Naive thymus-derived CD8-positive, alpha-beta T cell (primary cell): Measurements from ENCODE around the gene CXorf49. TPM values are rescaled to one million over a fixed set of nuclear protein-coding genes. Genes with fewer than 3 reads are reported as not detected.

Source experiments
- ATAC-seq, 2 donors: fragments of 150-1000 bp; cut with Tn5 transposase in 1 of 2; sonication (Bioruptor Pico), chemical (Tn5 transposase) in 1 of 2; 1 replicate in 1 of 2; 2 replicates in 1 of 2; pipeline ENCODE4 v1.10.0; 2021; ENCODE audit warnings: mild to moderate bottlenecking in 2 of 2, moderate library complexity in 2 of 2
- POLR2A ChIA-PET: fragments of 350-600 bp; sonication (Branson Sonifier 250); formaldehyde crosslinking; loops from one replicate; lab custom pipeline; 2021; ENCODE audit warnings: antibody characterized with exemption; lab: Charles Lee
- DNase-seq, 10 donors: peaks; one replicate each; pipeline versions ENCODE4 v3.0.0 to v3.0.0-alpha.2; 2020 to 2022
- H3K27ac Mint-ChIP-seq, 10 donors: one replicate each; pipeline ENCODE4 v1.8.0; 2020 to 2022; ENCODE audit warnings: mild to moderate bottlenecking in 10 of 10, mixed read lengths in 10 of 10, moderate library complexity in 4 of 10, inconsistent platforms in 1 of 10
- H3K27me3 Mint-ChIP-seq, 5 donors: one replicate each; pipeline ENCODE4 v1.8.0; 2021 to 2022; ENCODE audit warnings: mixed read lengths in 5 of 5
- H3K36me3 Mint-ChIP-seq, 3 donors: one replicate each; pipeline ENCODE4 v1.8.0; 2020 to 2022; ENCODE audit warnings: mixed read lengths in 3 of 3, mild to moderate bottlenecking in 2 of 3, inconsistent platforms in 1 of 3
- H3K4me1 Mint-ChIP-seq, 4 donors: one replicate each; pipeline ENCODE4 v1.8.0; 2021 to 2022; ENCODE audit warnings: mixed read lengths in 4 of 4
- H3K4me3 Mint-ChIP-seq, 10 donors: one replicate each; pipeline ENCODE4 v1.8.0; 2020 to 2022; ENCODE audit warnings: mild to moderate bottlenecking in 10 of 10, mixed read lengths in 10 of 10, moderate library complexity in 6 of 10, inconsistent platforms in 1 of 10
- H3K9me3 Mint-ChIP-seq, 9 donors: one replicate each; pipeline ENCODE4 v1.8.0; 2020 to 2022; ENCODE audit warnings: mixed read lengths in 9 of 9, mild to moderate bottlenecking in 3 of 9, inconsistent platforms in 1 of 9, moderate library complexity in 1 of 9
- polyA plus RNA-seq, 3 donors: library from polyadenylated mRNA; unstranded; fragments of 300-500 nt; fragmentation: Illumina TruSeq; gene quantifications; one replicate each; pipeline ENCODE4 v1.2.3, GENCODE V29; 2021
- total RNA-seq, 8 experiments: library from RNA in 2 of 8; stranded (reverse) in 2 of 8; gene quantifications; one replicate each; pipeline ENCODE4 v1.2.3 and lab custom pipeline; 2021 to 2026

The CXorf49 gene
- total and polyA plus RNA-seq, 5 experiments from 2014 or later: not detected

DNA sequence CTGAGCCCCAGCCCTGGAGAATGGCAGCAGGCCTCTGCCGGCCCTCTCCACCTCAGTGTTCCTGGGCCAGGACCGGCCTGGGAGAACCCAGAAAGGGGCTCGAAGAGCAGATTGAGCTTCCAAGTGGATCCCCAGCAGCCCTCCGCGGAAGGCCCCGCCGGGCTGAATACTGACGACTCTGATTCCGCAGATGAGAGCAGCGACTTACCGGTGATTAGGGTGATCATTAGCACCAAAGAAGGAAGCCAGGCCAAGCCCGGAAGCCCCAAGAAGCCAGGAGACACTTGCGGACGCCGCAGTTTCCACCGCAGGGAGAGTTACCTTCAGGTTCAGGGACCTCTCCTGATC is 49.9 kb downstream of the CXorf49 start:
- H3K27ac Mint-ChIP-seq: no peak overlapping the region
- POLR2A ChIA-PET: interaction anchor here (0.6 kb wide), 2 partner anchors 104 to 275 kb away, joined by 3 read pairs; no protein-coding TSS in a partner anchor
- H3K27me3 Mint-ChIP-seq: peaks cover 0 to 4% (median 0%) of the 10 kb centered on the region in 5 donors
- ATAC-seq (no peak), DNase-seq (no peak)
- H3K9me3 Mint-ChIP-seq: no peaks in the 10 kb centered on the region
- H3K4me3 Mint-ChIP-seq: no peak overlapping the region
- H3K36me3 Mint-ChIP-seq: no peaks in the 10 kb centered on the region
- peaks cover 11 to 28% (median 25%) of the 10 kb centered on the region in 4 donors for H3K4me1 Mint-ChIP-seq

DNA sequence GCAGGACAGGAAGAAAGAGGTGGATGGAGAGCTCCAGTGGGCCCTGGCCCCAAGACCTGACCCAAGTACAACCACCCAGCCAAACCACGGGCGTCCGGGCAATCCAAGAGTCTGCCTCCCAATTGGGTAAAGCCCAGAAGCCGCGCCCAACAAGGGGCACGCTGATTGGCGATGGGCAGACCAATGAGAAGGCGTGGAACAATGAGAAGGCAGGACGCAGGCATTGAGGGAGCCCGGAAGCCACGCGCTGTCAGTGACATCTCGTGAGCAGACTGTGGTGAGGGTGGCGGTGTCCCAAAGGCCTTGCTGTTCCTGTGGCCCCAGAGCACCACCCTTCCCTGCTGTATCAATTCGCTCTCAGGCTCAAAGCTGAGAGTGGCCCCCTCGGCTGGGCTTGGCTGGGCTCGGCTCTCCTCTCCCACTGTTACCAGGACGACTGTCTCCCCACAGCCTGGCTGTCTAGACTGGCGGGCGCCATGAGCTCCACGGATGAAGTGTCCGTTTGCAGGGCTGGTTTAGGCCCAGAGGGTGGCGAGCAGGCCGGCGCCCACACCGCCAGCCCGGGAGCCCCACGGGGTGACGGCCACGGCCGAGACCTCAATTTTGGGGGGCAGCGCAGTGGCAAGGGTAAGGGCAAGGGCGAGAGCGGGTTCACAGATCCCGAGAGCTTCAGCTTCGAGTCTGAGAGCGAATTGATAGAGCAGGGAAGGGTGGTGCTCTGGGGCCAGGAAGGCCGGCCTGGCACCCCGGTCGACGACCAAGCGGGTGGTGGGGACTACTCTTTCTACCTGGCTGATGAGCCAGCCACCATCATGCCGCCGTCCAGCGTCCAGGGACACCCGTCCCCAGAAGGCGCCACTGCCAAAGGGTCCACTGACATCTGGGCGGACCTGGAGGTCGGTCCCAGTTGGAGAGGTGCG is 50.5 kb downstream of the CXorf49 start, which contains the start of gene LOC101059915:
TSS of gene LOC101059915 (plus strand) at position 219 of the 920 bp plus-strand sequence.
- no peak within 1 kb of the TSS for H3K27ac Mint-ChIP-seq
- no peak within 1 kb of the TSS for H3K4me3 Mint-ChIP-seq
- peaks cover 14 to 33% (median 29%) of the 10 kb centered on the region in 4 donors for H3K4me1 Mint-ChIP-seq
- ATAC-seq: no peak
- POLR2A ChIA-PET: interaction anchor here (0.6 kb wide), 2 partner anchors 103 to 275 kb away, joined by 3 read pairs; no protein-coding TSS in a partner anchor
- peaks cover 0 to 4% (median 0%) of the 10 kb centered on the region in 5 donors for H3K27me3 Mint-ChIP-seq
- no peaks in the 10 kb centered on the region for H3K36me3 Mint-ChIP-seq
- H3K9me3 Mint-ChIP-seq: no peaks in the 10 kb centered on the region
- DNase-seq: no peak

DNA sequence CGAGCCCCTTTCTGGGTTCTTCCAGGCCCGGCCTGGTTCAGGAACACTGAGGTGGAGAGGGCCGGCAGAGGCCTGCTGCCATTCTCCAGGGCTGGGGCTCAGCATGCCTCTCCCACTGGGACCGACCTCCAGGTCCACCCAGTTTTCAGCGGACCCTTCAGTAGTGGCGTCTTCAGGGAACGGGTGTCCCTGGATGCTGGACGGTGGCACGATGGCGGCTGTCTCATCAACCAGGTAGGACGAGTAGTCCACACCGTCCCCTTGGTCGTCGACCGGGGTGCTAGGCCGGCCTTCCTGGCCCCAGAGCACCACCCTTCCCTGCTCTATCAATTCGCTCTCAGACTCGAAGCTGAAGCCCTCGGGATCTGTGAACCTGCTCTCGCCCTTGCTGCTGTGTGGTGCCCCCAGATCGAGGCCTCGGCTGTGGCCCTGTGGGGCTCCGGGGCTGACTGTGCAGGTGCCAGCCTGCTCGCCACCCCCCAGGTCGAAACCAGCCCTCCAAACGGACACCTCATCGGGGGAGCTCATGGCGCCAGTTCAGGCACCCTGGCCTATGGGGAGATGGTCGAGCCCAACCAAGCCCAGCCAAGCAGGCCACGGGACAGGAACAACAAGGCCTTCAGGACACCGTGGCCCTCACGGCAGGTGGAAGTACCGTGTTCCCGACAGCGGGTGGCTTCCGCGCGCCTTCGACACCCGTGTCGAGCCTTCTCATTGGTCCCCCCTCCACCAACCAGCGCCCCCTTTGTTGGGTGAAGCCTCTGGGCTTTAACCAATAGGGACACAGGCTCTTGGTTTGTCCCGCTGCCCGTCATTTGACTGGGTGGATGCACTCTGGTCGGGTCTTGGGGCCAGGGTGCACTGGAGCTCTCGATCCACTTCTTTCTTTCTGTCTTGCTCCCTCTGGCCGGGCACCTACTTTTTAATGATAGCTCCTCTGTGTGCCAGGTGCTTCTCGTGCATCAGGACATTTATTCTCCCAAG is 51.6 kb downstream of the CXorf49 start:
- Mint-ChIP-seq H3K27ac (no peak overlapping the region), H3K9me3 (no peaks in the 10 kb centered on the region), H3K36me3 (no peaks in the 10 kb centered on the region), H3K4me1 (peaks cover 13 to 32% (median 27%) of the 10 kb centered on the region in 4 donors), H3K27me3 (no peaks in the 10 kb centered on the region), H3K4me3 (no peak overlapping the region)
- no peak for ATAC-seq
- DNase-seq: no peak
- POLR2A ChIA-PET: no interaction called here

DNA sequence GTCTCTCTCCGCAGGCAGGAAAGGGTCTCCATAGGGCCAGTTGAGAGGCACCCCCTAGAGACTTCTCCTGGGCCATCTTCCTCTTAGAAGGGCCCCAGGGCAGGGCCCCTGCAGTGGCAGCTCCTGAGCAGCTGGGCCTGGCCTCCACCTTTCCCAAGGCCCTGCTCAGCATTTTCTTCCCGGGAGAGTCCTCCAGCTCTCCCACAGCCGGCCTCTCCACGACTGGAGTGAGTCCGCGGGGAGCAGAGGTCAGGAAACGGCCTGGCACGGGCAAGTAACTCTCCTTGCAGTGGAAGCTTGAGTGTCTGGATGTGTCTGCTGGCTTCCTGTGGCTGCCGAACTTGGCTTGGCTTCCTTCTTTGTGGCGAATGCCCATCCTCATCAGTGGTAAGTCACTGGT is 52.3 kb downstream of the CXorf49 start:
- DNase-seq (no peak), ATAC-seq (no peak)
- no peak overlapping the region for H3K4me3 Mint-ChIP-seq
- H3K27me3 Mint-ChIP-seq: no peaks in the 10 kb centered on the region
- no peaks in the 10 kb centered on the region for H3K9me3 Mint-ChIP-seq
- peaks cover 9 to 24% (median 19%) of the 10 kb centered on the region in 4 donors for H3K4me1 Mint-ChIP-seq
- no peaks in the 10 kb centered on the region for H3K36me3 Mint-ChIP-seq
- no peak overlapping the region for H3K27ac Mint-ChIP-seq
- POLR2A ChIA-PET: no interaction called here

DNA sequence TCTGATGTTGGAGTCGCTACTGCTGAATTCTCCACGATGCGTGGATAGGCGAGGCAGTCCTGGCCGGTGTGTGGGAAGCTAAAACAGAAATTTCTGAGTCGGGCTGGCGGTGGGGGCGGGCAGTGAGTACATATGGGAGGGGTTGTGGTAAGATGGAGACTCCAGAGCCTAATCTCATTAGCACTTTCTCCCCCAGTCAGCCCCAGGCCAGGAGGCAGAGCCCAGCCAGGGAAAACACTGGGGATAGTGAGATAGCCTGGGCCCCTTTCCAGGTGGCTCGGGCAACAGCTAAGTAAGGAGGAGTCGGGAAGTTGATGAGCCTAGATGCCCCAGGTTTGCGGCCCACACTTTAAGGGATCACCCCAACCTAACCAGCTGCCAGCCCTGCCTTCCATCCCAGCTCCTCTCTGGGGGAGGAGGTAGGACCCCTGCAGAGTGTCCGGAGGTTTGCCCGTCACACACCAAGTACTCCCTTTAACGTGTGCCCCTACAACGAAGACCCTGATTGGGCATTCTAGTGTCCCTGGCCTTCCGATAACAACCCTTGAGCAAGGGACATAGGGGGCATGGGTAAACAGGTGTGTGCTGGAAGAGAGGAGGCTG is 53.1 kb downstream of the CXorf49 start:
- H3K27ac Mint-ChIP-seq: no peak overlapping the region
- no peaks in the 10 kb centered on the region for H3K9me3 Mint-ChIP-seq
- POLR2A ChIA-PET: interaction anchor here (0.6 kb wide), 1 partner anchor 9 kb away, joined by 4 read pairs; no protein-coding TSS in a partner anchor
- DNase-seq: no peak
- no peaks in the 10 kb centered on the region for H3K36me3 Mint-ChIP-seq
- ATAC-seq: no peak
- H3K4me3 Mint-ChIP-seq: no peak overlapping the region
- H3K27me3 Mint-ChIP-seq: no peaks in the 10 kb centered on the region
- peaks cover 7 to 16% (median 13%) of the 10 kb centered on the region in 4 donors for H3K4me1 Mint-ChIP-seq

Other genes with a start within 250 kb of the CXorf49 start
- gene OGT, start 185.2 kb downstream of the CXorf49 start, total RNA-seq: 100 to 1,000 TPM; 636 to 675 TPM
- 10 to 100 TPM; 29.7 to 32.7 (median 31.3) TPM for gene OGT, start 185.2 kb downstream of the CXorf49 start, polyA plus RNA-seq
- gene GCNA, start 139.8 kb downstream of the CXorf49 start, total RNA-seq: 10 to 100 TPM; 11.6 to 12.1 TPM
- 1 to 10 TPM in 1 of 3 donors, under 1 TPM in 2; 0.34 to 1.3 (median 0.77) TPM for gene GCNA, start 139.8 kb downstream of the CXorf49 start, polyA plus RNA-seq
- 10 to 100 TPM; 10.4 to 10.5 TPM for gene CXCR3, start 99.8 kb downstream of the CXorf49 start, total RNA-seq
- gene CXCR3, start 99.8 kb downstream of the CXorf49 start, polyA plus RNA-seq: 10 to 100 TPM; 23.5 to 34.7 (median 33.6) TPM
- not detected for gene CXorf49B, start 45.1 kb upstream of the CXorf49 start, total RNA-seq
- gene CXorf49B, start 45.1 kb upstream of the CXorf49 start, polyA plus RNA-seq: not detected
- under 1 TPM; 0.52 to 0.81 TPM for gene NHSL2, start 192.6 kb upstream of the CXorf49 start, total RNA-seq
- 1 to 10 TPM in 1 of 3 donors, under 1 TPM in 2; 0.09 to 2.6 (median 0.51) TPM for gene NHSL2, start 192.6 kb upstream of the CXorf49 start, polyA plus RNA-seq